Urinary bladder (tissue), 4 donors: Measurements from ENCODE around the gene ZNF581. TPM values are rescaled to one million over a fixed set of nuclear protein-coding genes. Genes with fewer than 3 reads are reported as not detected.

Source experiments
- DNase-seq: peaks from one replicate; pipeline ENCODE4 v3.0.0-alpha.2; 2015; ENCODE audit errors: extremely low spot score
- H3K27ac ChIP-seq: one replicate; pipeline ENCODE4 v1.5.1; 2013; ENCODE audit warnings: low read depth, mild to moderate bottlenecking, moderate library complexity
- H3K36me3 ChIP-seq: one replicate; pipeline ENCODE4 v1.6.1; 2013; ENCODE audit warnings: mild to moderate bottlenecking, moderate library complexity; ENCODE audit not compliant: insufficient read depth
- H3K4me1 ChIP-seq: one replicate; pipeline ENCODE4 v1.6.1; 2013; ENCODE audit warnings: mild to moderate bottlenecking, moderate library complexity; ENCODE audit not compliant: insufficient read depth
- H3K4me3 ChIP-seq: one replicate; pipeline ENCODE4 v1.5.1; 2013; ENCODE audit warnings: low read depth, low read length
- WGBS: extraction: QIAGEN DNeasy Blood & Tissue Kit; methylation state at CpG from one replicate; pipeline ENCODE4 v1.1.7; 2013; 5-methylcytosine and 5-hydroxymethylcytosine counted together
- polyA plus RNA-seq: library from polyadenylated mRNA; stranded (reverse); fragments of 200-250 nt; gene quantifications from one replicate; pipeline ENCODE4 v1.2.3, GENCODE V29; 2013
- total RNA-seq: library from RNA; depleted of rRNA; stranded (reverse); fragments of >200 nt; gene quantifications from one replicate; pipeline ENCODE4 v1.2.3, GENCODE V29; 2014
- donor health status: healthy with polysubstance abuse.
- donor health status: healthy.

ZNF581 gene
- total and polyA plus RNA-seq, 2 donors = 6.5 to 21.8 TPM

GRCh38 chr19:55674841-55675660 lies 31.6 kb downstream of the ZNF581 start, which contains the start of gene EPN1:
TSS of gene EPN1 (plus strand) at chr19:55675226. CDS start at chr19:55678628, 3,402 bp downstream.
- Histone ChIP-seq H3K4me3 (peak within 1 kb of the TSS; percentile 98), H3K4me1 (no peaks in the 10 kb centered on the region), H3K27ac (peak within 1 kb of the TSS; percentile 88), H3K36me3 (peaks cover 5% of the 10 kb centered on the region)
- peak; percentile 83 for DNase-seq
- 1% methylated on average over 101 of the region's 101 CpGs for WGBS

DNA sequence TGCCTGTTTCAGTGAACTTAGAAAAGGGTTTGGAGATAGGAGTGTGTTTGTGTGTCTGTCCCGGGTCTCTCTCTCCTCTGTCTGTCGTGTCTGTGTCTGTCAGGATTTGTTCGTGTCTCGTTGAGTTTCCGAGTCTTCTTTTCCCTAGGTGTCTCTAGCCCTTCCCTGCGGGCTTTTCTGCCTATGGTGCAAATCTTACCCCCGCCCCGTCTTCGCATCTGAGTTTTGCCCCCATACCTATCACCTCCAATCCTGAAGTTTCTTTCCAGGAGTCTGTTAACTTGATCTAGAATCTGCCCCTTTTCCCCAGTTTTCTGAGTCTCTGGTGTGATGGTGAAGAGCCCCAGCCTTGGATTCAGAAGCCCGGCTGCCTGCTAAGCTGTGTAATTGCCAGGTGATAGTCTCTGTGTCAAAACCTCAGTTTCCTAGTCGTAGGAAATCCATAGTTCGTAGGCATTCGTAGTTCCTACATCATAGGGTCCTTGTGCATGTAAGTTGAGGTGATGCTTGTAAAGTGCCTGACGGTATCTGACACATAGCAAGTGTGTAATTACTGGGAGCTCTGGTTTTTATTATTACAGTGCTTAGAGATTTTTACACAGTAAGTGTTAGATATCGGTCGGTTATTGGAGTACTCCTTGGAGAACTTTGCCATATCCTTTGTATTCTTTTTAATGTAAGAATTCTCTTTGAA lies 32.4 kb downstream of the ZNF581 start:
- H3K36me3 ChIP-seq = no peaks in the 10 kb centered on the region
- H3K4me1 ChIP-seq = no peaks in the 10 kb centered on the region
- 14% methylated on average over 16 of the region's 16 CpGs for WGBS
- no peak for DNase-seq
- H3K4me3 ChIP-seq = peak overlapping the region; percentile 98
- H3K27ac ChIP-seq = peak overlapping the region; percentile 88

GRCh38 chr19:55676383-55676782 lies 32.9 kb downstream of the ZNF581 start:
- Histone ChIP-seq H3K4me1 (no peaks in the 10 kb centered on the region), H3K27ac (no peak overlapping the region), H3K36me3 (no peaks in the 10 kb centered on the region), H3K4me3 (no peak overlapping the region)
- DNase-seq = no peak
- WGBS = 65% methylated on average over 5 of the region's 5 CpGs

GRCh38 chr19:55676889-55677505 lies 33.5 kb downstream of the ZNF581 start:
- no peaks in the 10 kb centered on the region for H3K36me3 ChIP-seq
- no peaks in the 10 kb centered on the region for H3K4me1 ChIP-seq
- no peak overlapping the region for H3K27ac ChIP-seq
- DNase-seq = no peak
- no peak overlapping the region for H3K4me3 ChIP-seq
- WGBS = 81% methylated on average over 7 of the region's 7 CpGs

DNA sequence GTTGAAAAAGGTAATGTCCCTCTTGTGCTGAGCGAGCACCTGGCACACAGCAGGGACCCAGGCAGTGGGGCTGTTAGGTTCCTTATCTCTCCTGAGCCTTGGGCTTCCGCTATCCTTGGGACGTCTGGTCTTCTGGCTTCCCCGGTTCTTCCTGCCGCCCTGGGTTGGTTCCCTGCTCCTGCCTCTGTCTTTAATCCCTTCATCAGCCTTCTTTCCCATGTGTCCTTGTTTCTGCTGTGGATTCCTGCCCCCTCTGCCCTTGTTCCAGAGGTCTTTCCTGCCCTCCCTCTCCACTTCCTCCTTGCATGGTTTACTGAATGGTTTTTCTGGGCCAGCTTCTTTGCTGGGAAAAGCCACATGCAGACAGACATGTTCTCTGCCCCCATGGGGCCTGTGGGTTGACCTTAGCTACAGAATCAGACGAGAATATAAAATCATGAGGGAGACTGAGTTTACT lies 34.2 kb downstream of the ZNF581 start:
- no peak for DNase-seq
- 61% methylated on average over 6 of the region's 6 CpGs for WGBS
- H3K4me3 ChIP-seq = no peak overlapping the region
- no peak overlapping the region for H3K27ac ChIP-seq
- H3K4me1 ChIP-seq = no peaks in the 10 kb centered on the region
- H3K36me3 ChIP-seq = no peaks in the 10 kb centered on the region

DNA sequence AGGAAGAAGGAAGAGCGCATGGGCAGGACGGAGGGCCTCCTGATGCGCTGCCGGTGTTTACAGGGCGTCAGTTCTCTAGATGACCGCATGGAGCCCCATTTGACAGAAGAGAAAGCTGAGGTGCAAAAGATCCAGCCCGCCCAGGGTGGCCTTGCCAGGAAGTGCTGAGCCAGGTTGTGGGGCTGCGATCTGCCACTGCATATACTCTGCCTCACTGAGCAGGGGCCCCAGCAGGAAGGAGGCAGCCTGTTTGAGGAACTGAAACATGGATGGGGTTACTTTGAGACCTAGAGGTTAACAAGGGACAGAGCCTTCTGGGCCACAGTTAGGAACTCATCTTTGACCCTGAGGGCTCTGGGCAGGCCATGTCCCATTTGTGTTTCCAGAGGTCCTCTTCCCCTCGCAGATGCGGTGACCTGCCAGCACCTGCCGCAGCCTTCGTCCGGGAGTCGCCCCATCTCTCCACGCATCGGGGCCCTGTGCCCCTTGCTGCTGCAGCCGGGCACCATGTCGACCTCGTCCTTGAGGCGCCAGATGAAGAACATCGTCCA lies 34.7 kb downstream of the ZNF581 start:
- WGBS = 90% methylated on average over 21 of the region's 21 CpGs
- H3K4me1 ChIP-seq = no peaks in the 10 kb centered on the region
- H3K4me3 ChIP-seq = no peak overlapping the region
- H3K27ac ChIP-seq = no peak overlapping the region
- H3K36me3 ChIP-seq = no peaks in the 10 kb centered on the region
- DNase-seq = no peak

DNA sequence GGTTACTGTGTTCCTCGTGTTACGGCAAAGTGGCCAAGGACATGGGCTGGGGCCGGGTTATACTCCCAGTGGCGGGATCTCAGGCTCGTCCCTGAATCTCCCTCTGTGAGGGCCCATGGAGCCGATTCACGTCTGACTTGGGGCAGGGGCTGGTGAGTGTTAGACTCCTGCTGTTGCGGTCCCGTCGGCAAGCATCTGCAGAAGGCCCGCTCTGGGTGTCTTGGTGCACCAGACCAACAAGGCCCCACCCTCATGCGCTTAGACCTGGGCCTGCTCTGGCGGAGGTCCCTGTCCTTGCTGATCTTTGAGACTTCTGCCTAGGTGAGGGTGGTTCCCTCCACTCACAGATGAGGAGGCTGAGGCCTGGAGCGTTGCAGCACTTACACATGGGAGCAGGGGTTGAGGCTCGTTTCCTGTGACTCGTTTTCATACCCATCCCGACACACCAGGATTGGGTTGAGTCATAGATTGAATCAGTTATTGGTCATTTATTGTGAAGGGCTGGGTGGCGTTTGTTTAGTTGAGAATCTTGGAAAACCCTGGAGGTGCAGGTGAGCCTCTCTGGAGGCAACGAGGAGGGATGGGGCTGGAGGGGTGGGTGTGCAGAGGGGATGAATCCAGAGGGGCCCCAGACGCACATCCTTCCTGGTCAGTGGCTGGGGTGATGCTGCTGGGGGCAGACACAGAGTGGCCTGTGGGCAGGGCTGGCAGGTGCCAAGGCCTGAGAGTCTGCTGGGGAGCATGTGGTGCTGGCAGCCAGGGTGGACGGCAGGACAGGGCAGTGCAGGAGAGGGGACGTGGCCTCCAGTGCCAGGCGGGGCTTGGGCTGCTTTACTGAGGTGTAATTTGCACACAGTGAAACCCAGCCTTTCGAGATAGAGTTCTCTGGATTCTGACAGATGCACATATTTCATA lies 36.2 kb downstream of the ZNF581 start:
- no peak for DNase-seq
- Histone ChIP-seq H3K27ac (no peak overlapping the region), H3K4me1 (no peaks in the 10 kb centered on the region), H3K4me3 (no peak overlapping the region), H3K36me3 (no peaks in the 10 kb centered on the region)
- 90% methylated on average over 24 of the region's 24 CpGs for WGBS

- Histone ChIP-seq H3K27ac (no peak overlapping the region), H3K36me3 (no peaks in the 10 kb centered on the region), H3K4me3 (no peak overlapping the region), H3K4me1 (no peaks in the 10 kb centered on the region)
- WGBS = 93% methylated on average over 20 of the region's 20 CpGs
- DNase-seq = no peak
Measured at GRCh38 chr19:55680339-55681130, 37.1 kb downstream of the ZNF581 start.

- Histone ChIP-seq H3K4me1 (no peaks in the 10 kb centered on the region), H3K4me3 (no peak overlapping the region), H3K36me3 (no peaks in the 10 kb centered on the region), H3K27ac (no peak overlapping the region)
- 85% methylated on average over 9 of the region's 9 CpGs for WGBS
- no peak for DNase-seq
Measured at GRCh38 chr19:55681131-55682092, 38.0 kb downstream of the ZNF581 start.

GRCh38 chr19:55683449-55684261 lies 40.2 kb downstream of the ZNF581 start:
- H3K27ac ChIP-seq = no peak overlapping the region
- H3K4me1 ChIP-seq = no peaks in the 10 kb centered on the region
- 92% methylated on average over 22 of the region's 22 CpGs for WGBS
- no peaks in the 10 kb centered on the region for H3K36me3 ChIP-seq
- no peak for DNase-seq
- H3K4me3 ChIP-seq = no peak overlapping the region
